22Rv1 (cell line): ENCODE results near the gene CTAGE1.
"Not testable (repeated sequence)": the region's sequence is repeated elsewhere in the genome, so short reads cannot be mapped to it uniquely, and the experiment has no call there.

Experiments used
- H3K27ac ChIP-seq: fragments of 450-650 bp; 2 replicates; pipeline ENCODE4 v1.5.1; 2017
- CTCF ChIP-seq: fragments of 450-650 bp; IDR thresholded peaks from 2 replicates; pipeline ENCODE4 v1.5.1; 2017; ENCODE audit warnings: mild to moderate bottlenecking
- ZFX ChIP-seq: fragments of 450-650 bp; IDR thresholded peaks from 2 replicates; pipeline ENCODE4 v1.6.1; 2017; ENCODE audit warnings: antibody characterized with exemption, borderline replicate concordance

Gene CTAGE1

GRCh38 chr18:22456547-22456946 is 38.8 kb upstream of the CTAGE1 start:
- TF ChIP-seq CTCF = no peak
- no peak for TF ChIP-seq ZFX
- H3K27ac ChIP-seq = no peak overlapping the region

- H3K27ac ChIP-seq = no peak overlapping the region
- no peak for TF ChIP-seq ZFX
- no peak for TF ChIP-seq CTCF
Measured at GRCh38 chr18:22456116-22456480, 38.4 kb upstream of the CTAGE1 start.

GRCh38 chr18:22455425-22456115 is 37.9 kb upstream of the CTAGE1 start:
- no peak overlapping the region for H3K27ac ChIP-seq
- TF ChIP-seq ZFX (no peak), CTCF (no peak)

- TF ChIP-seq CTCF (no peak), ZFX (no peak)
- H3K27ac ChIP-seq = no peak overlapping the region
Measured at GRCh38 chr18:22453315-22453714, 35.6 kb upstream of the CTAGE1 start.

- no peak for TF ChIP-seq ZFX
- TF ChIP-seq CTCF = no peak
- H3K27ac ChIP-seq = no peak overlapping the region
Measured at GRCh38 chr18:22452226-22452668, 34.5 kb upstream of the CTAGE1 start.

- H3K27ac ChIP-seq = no peak overlapping the region
- TF ChIP-seq ZFX = no peak
- no peak for TF ChIP-seq CTCF
Measured at GRCh38 chr18:22451796-22452195, 34.1 kb upstream of the CTAGE1 start.

- H3K27ac ChIP-seq = not testable (repeated sequence)
Measured at GRCh38 chr18:22450766-22451165, 33.1 kb upstream of the CTAGE1 start.

GRCh38 chr18:22450318-22450717 is 32.6 kb upstream of the CTAGE1 start:
- H3K27ac ChIP-seq = not testable (repeated sequence)

- not testable (repeated sequence) for H3K27ac ChIP-seq
Measured at GRCh38 chr18:22449753-22450152, 32.0 kb upstream of the CTAGE1 start.
